ENCODE data around the gene RAP1GDS1. TPM values are rescaled to one million over a fixed set of nuclear protein-coding genes. Genes with fewer than 3 reads are reported as not detected.

RAP1GDS1 gene, protein sequence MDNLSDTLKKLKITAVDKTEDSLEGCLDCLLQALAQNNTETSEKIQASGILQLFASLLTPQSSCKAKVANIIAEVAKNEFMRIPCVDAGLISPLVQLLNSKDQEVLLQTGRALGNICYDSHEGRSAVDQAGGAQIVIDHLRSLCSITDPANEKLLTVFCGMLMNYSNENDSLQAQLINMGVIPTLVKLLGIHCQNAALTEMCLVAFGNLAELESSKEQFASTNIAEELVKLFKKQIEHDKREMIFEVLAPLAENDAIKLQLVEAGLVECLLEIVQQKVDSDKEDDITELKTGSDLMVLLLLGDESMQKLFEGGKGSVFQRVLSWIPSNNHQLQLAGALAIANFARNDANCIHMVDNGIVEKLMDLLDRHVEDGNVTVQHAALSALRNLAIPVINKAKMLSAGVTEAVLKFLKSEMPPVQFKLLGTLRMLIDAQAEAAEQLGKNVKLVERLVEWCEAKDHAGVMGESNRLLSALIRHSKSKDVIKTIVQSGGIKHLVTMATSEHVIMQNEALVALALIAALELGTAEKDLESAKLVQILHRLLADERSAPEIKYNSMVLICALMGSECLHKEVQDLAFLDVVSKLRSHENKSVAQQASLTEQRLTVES
- 77.9 and 141 TPM in 2 replicates for total RNA-seq (2014; rRNA removed; shearing (Covaris generic); ENCODE audit: low replicate concordance)

DNA sequence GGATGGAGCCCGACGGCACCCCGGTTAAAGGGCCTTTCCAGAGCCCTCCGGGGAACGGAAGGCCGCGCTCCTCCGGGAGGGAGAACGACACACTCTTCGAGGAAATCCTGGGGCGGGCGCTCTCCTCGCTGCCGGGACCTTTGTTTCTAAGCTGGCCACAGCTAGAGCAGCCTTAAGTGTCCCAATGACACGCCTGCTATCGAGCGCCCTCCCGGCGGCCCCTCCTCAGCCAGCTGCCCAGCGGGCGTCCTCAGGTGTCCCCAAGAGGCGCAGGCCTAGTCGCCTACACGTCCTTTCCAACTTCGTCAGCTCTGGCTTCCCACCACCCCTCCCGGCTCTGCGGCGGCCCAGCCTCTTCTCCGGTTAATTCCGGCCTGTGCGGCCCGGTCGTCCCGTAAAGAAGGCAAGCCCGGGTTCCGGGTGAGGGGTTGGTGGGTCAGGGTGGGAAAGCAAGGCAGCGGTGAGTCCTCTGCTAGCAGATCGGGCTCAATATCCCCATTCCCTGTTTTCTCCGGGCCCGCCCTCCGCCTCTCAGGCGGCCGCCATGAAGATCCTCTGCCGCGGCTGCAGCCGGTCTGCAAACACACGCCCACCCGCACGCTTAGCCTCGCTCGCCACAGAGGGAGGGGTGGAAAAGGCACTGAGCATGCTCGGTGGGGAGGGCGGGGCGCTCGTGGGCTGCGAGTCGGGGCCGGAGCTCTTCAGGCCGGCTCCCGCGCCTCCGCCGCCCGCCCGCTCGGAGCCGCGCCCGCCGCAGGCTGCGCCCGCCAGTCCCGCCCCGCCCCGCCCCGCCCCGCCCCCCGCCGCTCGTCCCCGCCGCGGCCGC lies at the start of gene RAP1GDS1:
RAP1GDS1 (plus strand) TSS at position 806 of the 826 bp plus-strand sequence. CDS start 182 bp downstream, outside the sequence.
- Histone ChIP-seq H3K9me3 (ENCODE audit: low read length) (no peaks in the 10 kb centered on the region), H3K9ac (ENCODE audit: low read length) (peak within 1 kb of the TSS; percentile 92), H3K27ac (ENCODE audit: low read length) (peak within 1 kb of the TSS; percentile 81), H3K9me2 (replicated peaks; ENCODE audit: insufficient read depth, low read length) (no peaks in the 10 kb centered on the region), H4K20me1 (ENCODE audit: insufficient read depth, low read depth, low read length) (peaks cover 5% of the 10 kb centered on the region; the same call in 1 of the 2 replicates), H2AFZ (ENCODE audit: low read length) (peak within 1 kb of the TSS; percentile 95), H3K4me1 (ENCODE audit: low read length) (peaks cover 23% of the 10 kb centered on the region), H3K4me3 (ENCODE audit: low read length) (peak within 1 kb of the TSS; percentile 96), H3K4me2 (ENCODE audit: low read depth, low read length, poor library complexity, severe bottlenecking) (peak within 1 kb of the TSS; percentile 93), H3K36me3 (ENCODE audit: insufficient read depth, low read length) (peaks cover 21% of the 10 kb centered on the region), H3K27me3 (ENCODE audit: low read length) (peaks cover 4% of the 10 kb centered on the region; the same call in 1 of the 2 replicates), H3K79me2 (ENCODE audit: low read length) (peaks cover 62% of the 10 kb centered on the region)
- peak; percentile 97 for DNase-seq

DNA sequence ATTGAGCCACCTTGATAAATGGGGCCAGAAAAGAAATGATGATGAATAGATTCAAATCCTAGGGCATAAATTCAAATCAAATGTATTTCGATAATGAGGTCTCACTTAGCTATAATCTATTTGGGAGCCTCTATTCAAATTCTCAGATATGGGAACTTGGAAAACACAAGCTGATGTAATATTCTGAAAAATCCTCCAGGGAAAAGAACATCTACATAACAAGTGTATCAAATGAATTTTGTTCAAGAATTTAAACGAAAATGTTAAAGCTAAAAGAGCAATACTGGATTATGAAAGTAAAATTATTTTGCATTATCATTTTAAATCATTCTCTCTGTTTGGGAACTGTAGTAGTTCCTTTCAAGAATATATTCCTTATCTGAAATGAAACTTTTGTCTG lies 38.9 kb upstream of the RAP1GDS1 start:
- Histone ChIP-seq H3K4me1 (ENCODE audit: low read length) (no peaks in the 10 kb centered on the region), H3K27me3 (ENCODE audit: low read length) (no peaks in the 10 kb centered on the region; the same call in 1 of the 2 replicates), H3K4me2 (ENCODE audit: low read depth, low read length, poor library complexity, severe bottlenecking) (no peak overlapping the region), H3K27ac (ENCODE audit: low read length) (no peak overlapping the region), H4K20me1 (ENCODE audit: insufficient read depth, low read depth, low read length) (no peaks in the 10 kb centered on the region), H3K9ac (ENCODE audit: low read length) (no peak overlapping the region), H2AFZ (ENCODE audit: low read length) (no peak overlapping the region), H3K4me3 (ENCODE audit: low read length) (no peak overlapping the region), H3K9me2 (replicated peaks; ENCODE audit: insufficient read depth, low read length) (no peaks in the 10 kb centered on the region), H3K9me3 (ENCODE audit: low read length) (no peaks in the 10 kb centered on the region), H3K79me2 (ENCODE audit: low read length) (no peaks in the 10 kb centered on the region), H3K36me3 (ENCODE audit: insufficient read depth, low read length) (no peaks in the 10 kb centered on the region)
- no peak for DNase-seq

DNA sequence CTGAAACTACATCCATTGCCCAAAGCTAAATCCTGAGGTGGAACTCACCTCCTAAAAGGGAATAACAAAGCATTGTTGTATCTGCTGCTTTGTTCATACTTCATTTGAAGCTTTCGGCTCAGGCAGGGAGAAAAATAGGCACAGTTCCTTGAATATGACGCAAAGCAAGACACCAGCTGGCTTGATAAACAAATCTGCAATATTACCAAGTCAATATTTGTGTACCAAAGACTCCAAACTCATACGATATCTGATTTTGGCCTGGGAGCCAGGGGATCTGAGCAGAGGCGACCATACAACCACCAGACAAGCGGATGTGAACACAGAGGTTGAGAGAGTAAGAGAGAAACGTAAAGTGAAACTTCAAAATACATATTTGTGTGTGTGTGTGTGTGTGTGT lies 34.8 kb upstream of the RAP1GDS1 start:
- Histone ChIP-seq H3K9me3 (ENCODE audit: low read length) (no peaks in the 10 kb centered on the region), H3K9me2 (replicated peaks; ENCODE audit: insufficient read depth, low read length) (no peaks in the 10 kb centered on the region), H3K9ac (ENCODE audit: low read length) (no peak overlapping the region), H4K20me1 (ENCODE audit: insufficient read depth, low read depth, low read length) (no peaks in the 10 kb centered on the region), H3K36me3 (ENCODE audit: insufficient read depth, low read length) (no peaks in the 10 kb centered on the region), H3K79me2 (ENCODE audit: low read length) (no peaks in the 10 kb centered on the region), H3K4me3 (ENCODE audit: low read length) (no peak overlapping the region), H3K27me3 (ENCODE audit: low read length) (no peaks in the 10 kb centered on the region; the same call in 1 of the 2 replicates), H3K27ac (ENCODE audit: low read length) (no peak overlapping the region), H3K4me1 (ENCODE audit: low read length) (no peaks in the 10 kb centered on the region), H3K4me2 (ENCODE audit: low read depth, low read length, poor library complexity, severe bottlenecking) (no peak overlapping the region), H2AFZ (ENCODE audit: low read length) (no peak overlapping the region)
- DNase-seq, result no peak

DNA sequence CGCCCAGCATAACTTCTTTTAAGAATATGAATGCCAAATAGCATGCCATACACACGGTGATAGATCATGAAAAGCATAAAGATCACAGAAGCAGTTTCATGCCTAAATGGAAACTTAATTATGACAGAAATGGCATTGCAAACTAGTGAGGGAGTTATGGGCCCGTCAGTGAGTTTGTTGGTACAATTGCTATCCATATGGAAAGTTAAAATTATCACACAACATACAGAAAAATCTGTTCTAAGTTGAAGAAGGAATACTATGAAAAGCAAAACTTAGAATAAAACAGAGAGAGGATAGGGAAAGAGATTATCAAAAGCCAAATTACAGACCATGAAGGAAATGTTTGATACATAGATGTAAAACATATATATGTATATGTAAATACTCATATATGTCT lies 30.2 kb upstream of the RAP1GDS1 start:
- DNase-seq, result no peak
- Histone ChIP-seq H3K4me2 (ENCODE audit: low read depth, low read length, poor library complexity, severe bottlenecking) (no peak overlapping the region), H3K27ac (ENCODE audit: low read length) (no peak overlapping the region), H3K9me2 (replicated peaks; ENCODE audit: insufficient read depth, low read length) (no peaks in the 10 kb centered on the region), H3K36me3 (ENCODE audit: insufficient read depth, low read length) (no peaks in the 10 kb centered on the region), H3K27me3 (ENCODE audit: low read length) (no peaks in the 10 kb centered on the region; the same call in 1 of the 2 replicates), H4K20me1 (ENCODE audit: insufficient read depth, low read depth, low read length) (no peaks in the 10 kb centered on the region), H3K9ac (ENCODE audit: low read length) (no peak overlapping the region), H3K9me3 (ENCODE audit: low read length) (no peaks in the 10 kb centered on the region), H3K79me2 (ENCODE audit: low read length) (no peaks in the 10 kb centered on the region), H2AFZ (ENCODE audit: low read length) (no peak overlapping the region), H3K4me3 (ENCODE audit: low read length) (no peak overlapping the region), H3K4me1 (ENCODE audit: low read length) (no peaks in the 10 kb centered on the region)

DNA sequence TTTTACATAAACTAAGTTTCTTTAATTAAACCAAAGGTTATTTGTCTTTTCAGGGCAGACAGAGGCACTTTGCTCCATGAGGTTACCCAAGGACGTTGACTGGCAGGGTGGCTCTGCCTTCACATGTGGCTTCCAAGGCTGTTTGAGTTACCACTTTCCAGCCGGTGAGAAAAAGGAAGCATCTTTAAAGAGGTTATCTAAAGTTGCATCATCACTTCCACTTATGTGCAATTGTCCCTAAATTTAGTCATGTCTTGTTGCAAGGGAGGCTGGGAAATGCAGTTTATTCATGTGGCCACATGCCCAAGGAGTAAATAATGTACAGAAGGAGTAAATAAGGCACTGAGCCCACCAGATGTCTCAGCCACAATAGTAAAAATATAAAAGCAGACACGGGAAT lies 29.0 kb upstream of the RAP1GDS1 start:
- no peak overlapping the region for H3K4me3 ChIP-seq (ENCODE audit: low read length)
- H4K20me1 ChIP-seq (ENCODE audit: insufficient read depth, low read depth, low read length), result no peaks in the 10 kb centered on the region
- H3K9me2 ChIP-seq (replicated peaks; ENCODE audit: insufficient read depth, low read length), result no peaks in the 10 kb centered on the region
- no peaks in the 10 kb centered on the region for H3K36me3 ChIP-seq (ENCODE audit: insufficient read depth, low read length)
- no peak overlapping the region for H3K9ac ChIP-seq (ENCODE audit: low read length)
- no peak overlapping the region for H3K4me2 ChIP-seq (ENCODE audit: low read depth, low read length, poor library complexity, severe bottlenecking)
- H3K27me3 ChIP-seq (ENCODE audit: low read length), result no peaks in the 10 kb centered on the region; the same call in 1 of the 2 replicates
- no peak overlapping the region for H3K27ac ChIP-seq (ENCODE audit: low read length)
- DNase-seq, result no peak
- H3K4me1 ChIP-seq (ENCODE audit: low read length), result no peaks in the 10 kb centered on the region
- no peaks in the 10 kb centered on the region for H3K9me3 ChIP-seq (ENCODE audit: low read length)
- no peaks in the 10 kb centered on the region for H3K79me2 ChIP-seq (ENCODE audit: low read length)
- H2AFZ ChIP-seq (ENCODE audit: low read length), result no peak overlapping the region

DNA sequence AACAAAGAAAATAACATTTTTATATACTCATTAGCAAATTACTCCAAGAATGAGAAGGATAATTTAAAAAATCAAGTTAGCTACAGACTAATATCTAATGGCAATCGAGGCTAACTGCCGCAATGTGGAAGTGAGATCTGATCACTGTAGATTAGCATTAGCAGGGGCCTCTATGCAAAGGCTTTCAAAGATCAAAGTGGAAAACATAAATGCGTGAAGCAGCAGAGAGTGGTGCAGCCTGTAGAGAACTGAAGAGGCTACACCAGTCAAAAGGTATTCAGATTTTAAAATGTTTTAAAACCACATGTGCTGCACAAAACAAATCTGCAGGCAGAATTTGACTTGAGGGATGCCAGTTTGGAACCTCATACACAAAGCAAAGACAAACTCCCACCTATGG lies 24.0 kb upstream of the RAP1GDS1 start:
- H4K20me1 ChIP-seq (ENCODE audit: insufficient read depth, low read depth, low read length), result no peaks in the 10 kb centered on the region
- no peak overlapping the region for H3K27ac ChIP-seq (ENCODE audit: low read length)
- H2AFZ ChIP-seq (ENCODE audit: low read length), result no peak overlapping the region

DNA sequence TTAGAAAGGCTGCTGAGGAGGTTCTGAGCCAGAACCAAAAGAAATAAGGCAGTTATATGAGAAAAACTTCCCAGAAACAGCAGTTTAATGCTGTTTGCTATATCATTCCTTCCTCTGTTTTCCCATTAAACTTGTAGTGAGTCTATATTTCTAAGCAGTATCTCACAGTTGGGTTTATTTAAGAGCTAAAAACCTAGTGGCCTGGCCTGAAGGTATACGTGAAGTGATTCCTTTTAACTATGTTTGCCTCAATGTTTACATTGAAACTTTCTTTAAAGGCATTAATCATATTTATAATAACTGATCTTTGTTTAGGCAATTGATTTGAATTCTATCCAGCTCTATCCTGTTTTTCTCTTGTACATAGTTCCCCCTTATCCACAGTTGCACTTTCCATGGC lies 19.1 kb upstream of the RAP1GDS1 start:
- DNase-seq, result no peak
- H2AFZ ChIP-seq (ENCODE audit: low read length), result no peak overlapping the region
- no peaks in the 10 kb centered on the region for H3K4me1 ChIP-seq (ENCODE audit: low read length)
- no peak overlapping the region for H3K9ac ChIP-seq (ENCODE audit: low read length)
- no peak overlapping the region for H3K4me2 ChIP-seq (ENCODE audit: low read depth, low read length, poor library complexity, severe bottlenecking)
- H3K9me3 ChIP-seq (ENCODE audit: low read length), result no peaks in the 10 kb centered on the region
- no peaks in the 10 kb centered on the region for H3K36me3 ChIP-seq (ENCODE audit: insufficient read depth, low read length)
- H3K27ac ChIP-seq (ENCODE audit: low read length), result no peak overlapping the region
- H3K79me2 ChIP-seq (ENCODE audit: low read length), result no peaks in the 10 kb centered on the region
- H4K20me1 ChIP-seq (ENCODE audit: insufficient read depth, low read depth, low read length), result no peaks in the 10 kb centered on the region
- no peaks in the 10 kb centered on the region for H3K9me2 ChIP-seq (replicated peaks; ENCODE audit: insufficient read depth, low read length)
- no peak overlapping the region for H3K4me3 ChIP-seq (ENCODE audit: low read length)
- H3K27me3 ChIP-seq (ENCODE audit: low read length), result no peaks in the 10 kb centered on the region

More for the DNA sequence above, 24.0 kb upstream of the RAP1GDS1 start:
- Histone ChIP-seq H3K4me3 (ENCODE audit: low read length) (no peak overlapping the region), H3K36me3 (ENCODE audit: insufficient read depth, low read length) (no peaks in the 10 kb centered on the region), H3K9me2 (replicated peaks; ENCODE audit: insufficient read depth, low read length) (no peaks in the 10 kb centered on the region), H3K27me3 (ENCODE audit: low read length) (no peaks in the 10 kb centered on the region), H3K4me2 (ENCODE audit: low read depth, low read length, poor library complexity, severe bottlenecking) (no peak overlapping the region), H3K9me3 (ENCODE audit: low read length) (no peaks in the 10 kb centered on the region), H3K79me2 (ENCODE audit: low read length) (no peaks in the 10 kb centered on the region), H3K4me1 (ENCODE audit: low read length) (no peaks in the 10 kb centered on the region), H3K9ac (ENCODE audit: low read length) (no peak overlapping the region)
- no peak for DNase-seq

DNA sequence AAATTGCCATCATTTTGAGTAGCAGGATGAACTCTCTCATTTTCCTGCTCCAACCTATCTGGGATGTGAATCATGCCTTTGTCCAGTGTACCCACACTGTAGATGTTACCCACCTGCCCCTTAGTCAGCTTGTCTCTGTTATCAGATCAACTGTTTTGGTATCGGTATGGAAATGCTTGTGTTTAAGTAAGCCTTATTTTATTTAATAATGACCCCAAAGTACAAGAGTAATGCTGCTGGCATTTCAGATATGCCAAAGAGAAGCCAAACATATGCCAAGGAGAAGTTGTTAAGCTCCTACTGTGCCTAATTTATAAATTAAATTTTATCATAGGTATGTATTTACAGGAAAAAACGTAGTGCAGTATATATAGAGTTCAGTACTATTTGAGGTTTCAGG lies 18.6 kb upstream of the RAP1GDS1 start:
- no peak for DNase-seq

More for the DNA sequence above, 18.6 kb upstream of the RAP1GDS1 start:
- no peak overlapping the region for H3K27ac ChIP-seq (ENCODE audit: low read length)
- H3K36me3 ChIP-seq (ENCODE audit: insufficient read depth, low read length), result no peaks in the 10 kb centered on the region
- no peaks in the 10 kb centered on the region for H3K4me1 ChIP-seq (ENCODE audit: low read length)
- H3K9ac ChIP-seq (ENCODE audit: low read length), result no peak overlapping the region
- no peak overlapping the region for H3K4me3 ChIP-seq (ENCODE audit: low read length)
- H3K27me3 ChIP-seq (ENCODE audit: low read length), result no peaks in the 10 kb centered on the region
- H4K20me1 ChIP-seq (ENCODE audit: insufficient read depth, low read depth, low read length), result no peaks in the 10 kb centered on the region
- H3K9me3 ChIP-seq (ENCODE audit: low read length), result no peaks in the 10 kb centered on the region
- no peaks in the 10 kb centered on the region for H3K9me2 ChIP-seq (replicated peaks; ENCODE audit: insufficient read depth, low read length)
- no peak overlapping the region for H3K4me2 ChIP-seq (ENCODE audit: low read depth, low read length, poor library complexity, severe bottlenecking)
- H2AFZ ChIP-seq (ENCODE audit: low read length), result no peak overlapping the region
- H3K79me2 ChIP-seq (ENCODE audit: low read length), result no peaks in the 10 kb centered on the region
